OCI-LY3 (cell line): ENCODE measurements around the gene ARHGAP6.

ENCODE experiments used
- EZH2phosphoT487 ChIP-seq: fragments of 200-600 bp; shearing (Covaris generic); IDR thresholded peaks from 2 replicates; pipeline ENCODE4 v1.6.1; 2018; ENCODE audit warnings: antibody characterized with exemption, mixed run types, low read depth
- TF ChIP-seq, protein P1 (sequence below): fragments of 200-600, 300-600 bp; sonication (generic); IDR thresholded peaks from 2 replicates; pipeline ENCODE4 v1.5.1; 2014; ENCODE audit warnings: antibody characterized with exemption, low read length, low read depth

DNA sequence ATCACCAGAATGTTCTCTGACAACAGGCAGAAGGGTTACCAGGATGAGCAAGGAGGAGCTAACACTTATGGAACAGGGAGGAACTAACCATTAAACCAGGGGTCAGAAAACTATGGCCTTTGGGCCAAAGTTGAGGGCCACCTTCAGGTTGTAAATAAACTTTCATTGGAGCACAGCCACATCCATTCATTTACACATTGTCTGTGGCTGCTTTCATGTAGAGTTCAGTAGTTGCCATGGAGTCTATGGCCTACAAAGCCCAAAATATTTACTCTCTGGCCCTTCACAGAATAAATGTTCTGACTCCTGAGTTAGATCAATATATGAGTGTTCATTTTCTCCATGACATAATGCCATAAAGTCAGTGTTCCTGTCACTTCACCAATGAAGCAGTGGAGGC lies 567.8 kb downstream of the ARHGAP6 start:
- TF ChIP-seq, protein P1, sequence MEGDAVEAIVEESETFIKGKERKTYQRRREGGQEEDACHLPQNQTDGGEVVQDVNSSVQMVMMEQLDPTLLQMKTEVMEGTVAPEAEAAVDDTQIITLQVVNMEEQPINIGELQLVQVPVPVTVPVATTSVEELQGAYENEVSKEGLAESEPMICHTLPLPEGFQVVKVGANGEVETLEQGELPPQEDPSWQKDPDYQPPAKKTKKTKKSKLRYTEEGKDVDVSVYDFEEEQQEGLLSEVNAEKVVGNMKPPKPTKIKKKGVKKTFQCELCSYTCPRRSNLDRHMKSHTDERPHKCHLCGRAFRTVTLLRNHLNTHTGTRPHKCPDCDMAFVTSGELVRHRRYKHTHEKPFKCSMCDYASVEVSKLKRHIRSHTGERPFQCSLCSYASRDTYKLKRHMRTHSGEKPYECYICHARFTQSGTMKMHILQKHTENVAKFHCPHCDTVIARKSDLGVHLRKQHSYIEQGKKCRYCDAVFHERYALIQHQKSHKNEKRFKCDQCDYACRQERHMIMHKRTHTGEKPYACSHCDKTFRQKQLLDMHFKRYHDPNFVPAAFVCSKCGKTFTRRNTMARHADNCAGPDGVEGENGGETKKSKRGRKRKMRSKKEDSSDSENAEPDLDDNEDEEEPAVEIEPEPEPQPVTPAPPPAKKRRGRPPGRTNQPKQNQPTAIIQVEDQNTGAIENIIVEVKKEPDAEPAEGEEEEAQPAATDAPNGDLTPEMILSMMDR, result no peak
- TF ChIP-seq EZH2phosphoT487, result no peak
